HL-60 (cell line): Measurements from ENCODE around the gene ZG16.
"Not testable (repeated sequence)": the region's sequence is repeated elsewhere in the genome, so short reads cannot be mapped to it uniquely, and the experiment has no call there.

Experiments
- DNase-seq, 2 experiments: peaks; one replicate each; pipeline ENCODE4 v3.0.0-alpha.2; 2010 to 2020; ENCODE audit warnings: low read depth in 1 of 2, low spot score in 1 of 2
- H3K27ac ChIP-seq: fragments of 250-450 bp; sonication (Bioruptor Pico); replicated peaks from 2 replicates; pipeline ENCODE4 v1.5.1; 2020; ENCODE audit warnings: mild to moderate bottlenecking, moderate library complexity
- H3K27me3 ChIP-seq: fragments of 250-450 bp; sonication (Bioruptor Pico); 2 replicates; pipeline ENCODE4 v1.5.1; 2021; ENCODE audit warnings: mild to moderate bottlenecking, moderate library complexity; ENCODE audit not compliant: insufficient read depth, poor library complexity, severe bottlenecking
- H3K4me3 ChIP-seq: replicated peaks from 2 replicates; pipeline ENCODE4 v1.5.1; 2011; ENCODE audit warnings: mild to moderate bottlenecking, control low read depth, low read length; ENCODE audit not compliant: insufficient read depth
- CTCF ChIP-seq: IDR thresholded peaks from one replicate; pipeline ENCODE4 v1.5.1; 2011; ENCODE audit warnings: low read length, control low read depth, inconsistent platforms; ENCODE audit not compliant: insufficient read depth
- GABPA ChIP-seq: IDR thresholded peaks from 2 replicates; pipeline ENCODE4 v1.6.1; 2012; ENCODE audit warnings: low read depth
- POLR2AphosphoS5 ChIP-seq: IDR thresholded peaks from 2 replicates; pipeline ENCODE4 v1.6.1; 2012; ENCODE audit warnings: low read depth
- SPI1 ChIP-seq: IDR thresholded peaks from 2 replicates; pipeline ENCODE4 v1.6.1; 2012; ENCODE audit warnings: low read depth, mild to moderate bottlenecking, borderline replicate concordance
- TF ChIP-seq, protein P1 (sequence below): IDR thresholded peaks from 2 replicates; pipeline ENCODE4 v1.6.1; 2012; ENCODE audit warnings: low read depth; ENCODE audit not compliant: insufficient replicate concordance

ZG16 gene

DNA sequence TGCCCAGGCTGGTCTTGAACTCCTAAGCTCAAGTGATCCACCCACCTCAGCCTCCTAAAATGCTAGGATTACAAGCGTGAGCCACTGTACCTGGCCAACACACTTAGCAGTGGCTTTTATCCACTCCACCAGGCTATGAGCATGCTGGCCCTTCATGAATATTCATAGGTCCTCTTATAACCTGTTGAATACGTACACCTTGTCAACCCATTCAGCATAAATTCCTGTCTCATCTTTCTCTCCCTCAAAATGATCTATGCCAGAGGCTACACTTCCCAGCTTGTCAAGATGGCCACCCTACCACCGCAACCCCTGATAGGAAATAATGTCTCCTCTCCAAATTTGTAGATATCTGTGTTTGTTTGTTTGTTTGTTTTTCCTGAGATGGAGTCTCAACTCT is 11.0 kb upstream of the ZG16 start:
- Histone ChIP-seq H3K27me3 (no peaks in the 10 kb centered on the region), H3K27ac (no peak overlapping the region), H3K4me3 (no peak overlapping the region)
- no peak for DNase-seq
- TF ChIP-seq GABPA (no peak), SPI1 (no peak), POLR2AphosphoS5 (no peak), CTCF (no peak)
- TF ChIP-seq, protein P1, sequence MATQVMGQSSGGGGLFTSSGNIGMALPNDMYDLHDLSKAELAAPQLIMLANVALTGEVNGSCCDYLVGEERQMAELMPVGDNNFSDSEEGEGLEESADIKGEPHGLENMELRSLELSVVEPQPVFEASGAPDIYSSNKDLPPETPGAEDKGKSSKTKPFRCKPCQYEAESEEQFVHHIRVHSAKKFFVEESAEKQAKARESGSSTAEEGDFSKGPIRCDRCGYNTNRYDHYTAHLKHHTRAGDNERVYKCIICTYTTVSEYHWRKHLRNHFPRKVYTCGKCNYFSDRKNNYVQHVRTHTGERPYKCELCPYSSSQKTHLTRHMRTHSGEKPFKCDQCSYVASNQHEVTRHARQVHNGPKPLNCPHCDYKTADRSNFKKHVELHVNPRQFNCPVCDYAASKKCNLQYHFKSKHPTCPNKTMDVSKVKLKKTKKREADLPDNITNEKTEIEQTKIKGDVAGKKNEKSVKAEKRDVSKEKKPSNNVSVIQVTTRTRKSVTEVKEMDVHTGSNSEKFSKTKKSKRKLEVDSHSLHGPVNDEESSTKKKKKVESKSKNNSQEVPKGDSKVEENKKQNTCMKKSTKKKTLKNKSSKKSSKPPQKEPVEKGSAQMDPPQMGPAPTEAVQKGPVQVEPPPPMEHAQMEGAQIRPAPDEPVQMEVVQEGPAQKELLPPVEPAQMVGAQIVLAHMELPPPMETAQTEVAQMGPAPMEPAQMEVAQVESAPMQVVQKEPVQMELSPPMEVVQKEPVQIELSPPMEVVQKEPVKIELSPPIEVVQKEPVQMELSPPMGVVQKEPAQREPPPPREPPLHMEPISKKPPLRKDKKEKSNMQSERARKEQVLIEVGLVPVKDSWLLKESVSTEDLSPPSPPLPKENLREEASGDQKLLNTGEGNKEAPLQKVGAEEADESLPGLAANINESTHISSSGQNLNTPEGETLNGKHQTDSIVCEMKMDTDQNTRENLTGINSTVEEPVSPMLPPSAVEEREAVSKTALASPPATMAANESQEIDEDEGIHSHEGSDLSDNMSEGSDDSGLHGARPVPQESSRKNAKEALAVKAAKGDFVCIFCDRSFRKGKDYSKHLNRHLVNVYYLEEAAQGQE, result no peak

- TF ChIP-seq GABPA, result no peak
- TF ChIP-seq, protein P1, result no peak
- TF ChIP-seq POLR2AphosphoS5, result no peak
- TF ChIP-seq SPI1, result no peak
- no peak for TF ChIP-seq CTCF
- no peak for DNase-seq
- Histone ChIP-seq H3K4me3 (no peak overlapping the region), H3K27ac (no peak overlapping the region), H3K27me3 (no peaks in the 10 kb centered on the region)
Measured at GRCh38 chr16:29769507-29769906, 8.5 kb upstream of the ZG16 start.

- no peak overlapping the region for H3K27ac ChIP-seq
- H3K27me3 ChIP-seq, result no peaks in the 10 kb centered on the region
- TF ChIP-seq SPI1 (no peak), POLR2AphosphoS5 (no peak), GABPA (no peak), CTCF (no peak)
- TF ChIP-seq, protein P1, result no peak
- DNase-seq, result no peak
- H3K4me3 ChIP-seq, result no peak overlapping the region
Measured at GRCh38 chr16:29770250-29770929, 7.7 kb upstream of the ZG16 start.

DNA sequence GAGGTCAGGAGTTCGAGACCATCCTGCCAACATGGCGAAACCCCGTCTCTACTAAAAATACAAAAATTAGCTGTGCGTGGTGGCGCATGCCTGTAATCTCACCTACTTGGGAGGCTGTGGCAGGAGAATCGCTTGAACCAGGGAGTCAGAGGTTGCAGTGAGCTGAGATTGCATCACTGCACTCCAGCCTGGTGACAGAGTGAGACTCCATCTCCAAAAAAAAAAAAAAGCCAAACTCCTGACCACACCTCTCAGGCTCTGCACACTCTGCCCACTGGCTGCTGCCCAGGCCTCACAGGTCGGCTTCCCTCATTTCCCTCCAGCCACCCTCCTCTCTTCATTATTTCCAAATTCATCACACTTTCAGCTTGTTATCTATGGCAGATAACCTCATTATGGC is 5.7 kb upstream of the ZG16 start:
- H3K27ac ChIP-seq, H3K4me3 ChIP-seq, H3K27me3 ChIP-seq, DNase-seq: not testable (repeated sequence)
